SK-N-DZ (cell line): Measurements from ENCODE around the gene CHRM2.
A peak's percentile ranks its signal among the peaks of the same experiment; 100 is the strongest.

Experiments
- DNase-seq: peaks from one replicate; pipeline ENCODE4 v3.0.0-alpha.2; 2015; ENCODE audit warnings: low spot score
- small RNA-seq, 2 experiments: library from RNA; depleted of rRNA; stranded (forward); fragments of <200 nt; gene quantifications; one replicate each; pipeline ENCODE3, GENCODE V24; 2014

CHRM2 gene

GRCh38 chr7:137025469-137026175 lies 157.2 kb downstream of the CHRM2 start:
- no peak for DNase-seq

DNA sequence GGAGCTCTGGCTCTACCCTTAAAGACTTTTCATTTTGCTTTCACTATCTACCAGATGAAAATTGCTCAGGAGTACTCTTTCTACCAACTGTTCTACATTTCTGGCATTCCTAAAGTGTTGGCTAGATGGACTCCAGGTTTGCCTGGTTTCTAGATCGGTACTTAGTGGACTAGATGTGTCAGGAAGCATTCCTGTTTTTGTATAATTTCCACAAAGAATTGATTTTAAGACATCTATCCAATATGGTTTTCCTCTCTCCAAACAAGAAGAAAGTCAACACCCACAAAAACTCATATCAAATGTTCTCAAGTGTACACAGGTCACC lies 157.7 kb downstream of the CHRM2 start:
- DNase-seq, result no peak

DNA sequence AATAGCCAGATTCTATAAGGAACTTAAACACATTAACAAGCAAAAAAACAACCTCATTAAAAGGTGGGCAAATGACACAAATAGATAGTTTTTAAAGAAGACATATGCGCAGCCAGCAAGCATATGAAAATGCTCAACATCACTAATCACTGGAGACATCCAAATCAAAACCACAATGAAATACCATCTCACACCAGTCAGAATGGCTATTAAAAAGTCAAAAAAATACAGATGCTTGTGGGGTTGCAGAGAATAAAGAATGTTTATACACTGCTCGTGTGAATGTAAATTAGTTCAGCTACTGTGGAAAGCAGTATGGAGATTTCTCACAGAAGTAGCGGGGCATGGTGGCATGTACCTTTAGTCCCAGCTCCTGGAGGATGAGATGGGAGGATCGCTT lies 164.0 kb downstream of the CHRM2 start:
- DNase-seq, result no peak

- DNase-seq, result no peak
These were observed 168.3 kb downstream of the CHRM2 start for GRCh38 chr7:137036768-137037167.

DNA sequence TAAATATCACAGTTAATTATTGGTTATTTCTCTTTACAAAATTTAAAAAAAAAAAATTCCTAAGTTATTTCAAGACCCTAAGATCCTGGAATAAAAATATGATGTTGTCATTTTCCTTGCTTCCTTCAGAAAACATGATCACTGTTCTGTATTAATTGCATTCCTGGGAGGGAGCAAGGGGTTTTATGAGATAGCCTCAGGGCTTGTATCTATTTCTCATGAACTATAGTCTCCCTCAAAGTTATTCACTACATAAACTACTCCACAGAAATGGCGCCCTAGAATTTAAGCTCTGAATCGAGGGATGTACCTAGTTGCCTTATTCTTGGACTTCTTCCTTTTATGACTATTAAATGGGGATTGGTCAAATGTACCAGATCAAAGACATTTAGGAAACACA lies 170.3 kb downstream of the CHRM2 start:
- no peak for DNase-seq

DNA sequence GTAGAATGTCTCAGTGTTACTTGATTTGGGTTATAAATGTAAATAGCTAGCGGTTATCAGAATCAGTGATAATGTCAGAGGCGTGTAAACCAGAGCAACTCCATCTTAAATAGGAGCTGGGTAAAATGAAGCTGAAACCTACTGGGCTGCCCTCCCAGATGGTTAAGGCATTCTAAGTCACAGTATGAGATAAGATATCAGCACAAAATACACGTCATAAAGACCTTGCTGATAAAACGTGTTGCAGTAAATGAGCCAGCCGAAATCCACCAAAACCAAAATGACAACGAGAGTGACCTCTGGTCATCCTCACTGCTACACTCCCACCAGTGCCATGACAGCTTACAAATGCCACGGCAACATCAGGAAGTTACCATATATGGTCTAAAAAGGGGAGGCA lies 172.3 kb downstream of the CHRM2 start:
- peak; percentile 6 for DNase-seq

GRCh38 chr7:137045573-137045972 lies 177.1 kb downstream of the CHRM2 start:
- DNase-seq, result peak; percentile 7

GRCh38 chr7:137069249-137069963 lies 201.0 kb downstream of the CHRM2 start:
- no peak for DNase-seq

Small RNA genes within 50 kb of the gene (small RNA-seq; reads per million reads assigned to genes)
- gene KRT8P51 (0 reads per million in 2 experiments), gene MIR490 (0 reads per million in 2 experiments)
